Stomach (tissue), 4 donors: Measurements from ENCODE around the gene RALGAPA2.

Source experiments
- CTCF ChIP-seq, 7 experiments: fragments of 450-650 bp in 4 of 7; fragments of 200-600 bp in 3 of 7; sonication (generic) in 3 of 7; IDR thresholded peaks; one replicate each; pipeline ENCODE4 v1.5.1; 2016 to 2019; ENCODE audit warnings: antibody characterized with exemption in 7 of 7, control low read depth in 2 of 7, mild to moderate bottlenecking in 1 of 7
- POLR2A ChIP-seq, 4 donors: fragments of 450-650 bp; IDR thresholded peaks; one replicate each; pipeline ENCODE4 v1.6.1; 2016; ENCODE audit warnings: antibody characterized with exemption in 4 of 4, control low read depth in 2 of 4, mild to moderate bottlenecking in 1 of 4, moderate library complexity in 1 of 4
- POLR2AphosphoS5 ChIP-seq, 3 donors: sonication (generic); formaldehyde crosslinking; IDR thresholded peaks; one replicate each; pipeline ENCODE4 v1.6.1; 2016; ENCODE audit warnings: antibody characterized with exemption in 3 of 3

- TF ChIP-seq CTCF (IDR thresholded peaks at IDR 0.05) (no peak), POLR2A (IDR thresholded peaks at IDR 0.05) (no peak), POLR2AphosphoS5 (IDR thresholded peaks at IDR 0.05) (no peak)
Observed at GRCh38 chr20:20557406-20557805, 155.0 kb downstream of the RALGAPA2 start.
